Cardiac fibroblast (primary cell): ENCODE measurements around the gene COL13A1.

ENCODE experiments used
- DNase-seq, 2 donors: peaks; one replicate each; pipeline versions ENCODE4 v3.0.0 to v3.0.0-alpha.2; 2010; ENCODE audit warnings: low read depth in 2 of 2
- H3K4me3 ChIP-seq, 2 donors: replicated peaks in 1 of 2; 1 replicate in 1 of 2; 2 replicates in 1 of 2; pipeline ENCODE4 v1.5.1; 2011; ENCODE audit warnings: low read depth in 2 of 2, low read length in 2 of 2, mild to moderate bottlenecking in 2 of 2, moderate library complexity in 1 of 2
- TF ChIP-seq, protein P1 (sequence below): IDR thresholded peaks from one replicate; pipeline ENCODE4 v1.5.1; 2011; ENCODE audit warnings: low read depth, mild to moderate bottlenecking, low read length, inconsistent platforms

COL13A1 gene

GRCh38 chr10:69801434-69802315 lies at the start of gene COL13A1:
Gene COL13A1, plus strand, starts transcription at chr10:69801906. Its CDS starts 518 bp downstream, at chr10:69802424.
- DNase-seq = peak; percentile 59 to 73
- peak within 1 kb of the TSS; percentile 66 to 68 for H3K4me3 ChIP-seq
- TF ChIP-seq, protein P1, sequence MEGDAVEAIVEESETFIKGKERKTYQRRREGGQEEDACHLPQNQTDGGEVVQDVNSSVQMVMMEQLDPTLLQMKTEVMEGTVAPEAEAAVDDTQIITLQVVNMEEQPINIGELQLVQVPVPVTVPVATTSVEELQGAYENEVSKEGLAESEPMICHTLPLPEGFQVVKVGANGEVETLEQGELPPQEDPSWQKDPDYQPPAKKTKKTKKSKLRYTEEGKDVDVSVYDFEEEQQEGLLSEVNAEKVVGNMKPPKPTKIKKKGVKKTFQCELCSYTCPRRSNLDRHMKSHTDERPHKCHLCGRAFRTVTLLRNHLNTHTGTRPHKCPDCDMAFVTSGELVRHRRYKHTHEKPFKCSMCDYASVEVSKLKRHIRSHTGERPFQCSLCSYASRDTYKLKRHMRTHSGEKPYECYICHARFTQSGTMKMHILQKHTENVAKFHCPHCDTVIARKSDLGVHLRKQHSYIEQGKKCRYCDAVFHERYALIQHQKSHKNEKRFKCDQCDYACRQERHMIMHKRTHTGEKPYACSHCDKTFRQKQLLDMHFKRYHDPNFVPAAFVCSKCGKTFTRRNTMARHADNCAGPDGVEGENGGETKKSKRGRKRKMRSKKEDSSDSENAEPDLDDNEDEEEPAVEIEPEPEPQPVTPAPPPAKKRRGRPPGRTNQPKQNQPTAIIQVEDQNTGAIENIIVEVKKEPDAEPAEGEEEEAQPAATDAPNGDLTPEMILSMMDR = no peak

DNA sequence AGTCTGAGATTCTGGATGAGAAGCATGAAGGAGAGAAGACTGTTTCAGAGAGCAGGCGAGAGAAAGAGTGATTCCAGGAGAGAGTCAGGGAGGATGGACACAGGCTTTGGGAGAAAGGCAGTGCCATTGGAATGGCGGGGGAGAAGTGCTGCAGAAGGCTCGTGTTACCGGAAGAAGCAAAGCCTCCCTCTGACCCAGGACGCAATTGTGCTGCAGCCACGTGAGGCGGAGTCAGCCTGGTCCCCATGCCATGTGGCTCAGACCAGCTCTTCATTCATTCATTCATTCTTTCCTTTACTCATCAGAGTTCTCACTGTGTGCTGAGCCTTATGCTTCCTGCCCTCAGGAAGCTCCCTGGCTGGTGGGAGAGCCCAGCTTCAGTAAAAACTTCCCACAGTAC lies 49.2 kb upstream of the COL13A1 start:
- no peak overlapping the region for H3K4me3 ChIP-seq
- DNase-seq = no peak
- TF ChIP-seq, protein P1 = no peak

DNA sequence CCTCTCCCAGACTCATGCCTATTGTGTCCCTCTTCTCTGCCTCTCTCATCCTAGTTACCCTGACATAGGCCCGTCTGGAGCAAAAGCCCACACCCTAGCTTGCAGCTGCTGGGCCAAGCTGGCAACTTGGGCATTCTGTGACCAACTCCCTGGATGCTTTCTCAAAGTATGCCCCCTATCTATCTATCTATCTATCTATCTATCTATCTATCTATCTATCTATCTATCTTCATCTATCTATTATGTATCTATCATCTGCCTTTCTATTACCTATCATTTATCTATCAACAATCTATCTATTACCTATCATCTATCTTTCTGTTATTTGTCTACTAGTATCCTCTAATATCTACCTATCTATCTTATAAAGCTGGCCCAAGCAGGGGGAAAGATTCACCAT lies 45.4 kb upstream of the COL13A1 start:
- TF ChIP-seq, protein P1 = no peak
- DNase-seq = no peak
- H3K4me3 ChIP-seq = no peak overlapping the region

DNA sequence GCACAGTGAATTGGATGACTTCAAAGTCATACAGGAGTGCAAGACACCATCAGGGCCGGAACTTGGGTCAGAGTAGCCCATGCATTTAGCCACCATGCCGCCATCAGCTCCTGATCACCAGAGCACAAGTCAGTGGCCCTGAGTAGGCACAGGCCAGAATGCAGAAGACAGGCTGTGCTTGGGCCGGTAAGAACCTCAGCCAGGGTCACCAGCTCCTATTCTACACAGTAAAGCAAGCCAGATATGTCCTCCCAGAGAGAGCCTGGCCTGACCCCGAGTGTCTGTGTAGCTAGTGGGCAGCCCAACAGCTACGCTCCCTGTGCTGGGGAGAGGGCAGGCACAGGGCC lies 44.5 kb upstream of the COL13A1 start:
- no peak for DNase-seq
- TF ChIP-seq, protein P1 = no peak
- no peak overlapping the region for H3K4me3 ChIP-seq

GRCh38 chr10:69757553-69758309 lies 44.0 kb upstream of the COL13A1 start:
- H3K4me3 ChIP-seq = no peak overlapping the region
- DNase-seq = peak; percentile 57 to 78
- TF ChIP-seq, protein P1 = no peak

- TF ChIP-seq, protein P1 = no peak
- no peak overlapping the region for H3K4me3 ChIP-seq
- no peak for DNase-seq
These were observed 43.4 kb upstream of the COL13A1 start for GRCh38 chr10:69758310-69758728.
